ENCODE measurements around the gene GPR25. TPM values are rescaled to one million over a fixed set of nuclear protein-coding genes. Genes with fewer than 3 reads are reported as not detected.

The GPR25 gene
- total RNA-seq, 4 donors from 2014 or later = not detected

DNA sequence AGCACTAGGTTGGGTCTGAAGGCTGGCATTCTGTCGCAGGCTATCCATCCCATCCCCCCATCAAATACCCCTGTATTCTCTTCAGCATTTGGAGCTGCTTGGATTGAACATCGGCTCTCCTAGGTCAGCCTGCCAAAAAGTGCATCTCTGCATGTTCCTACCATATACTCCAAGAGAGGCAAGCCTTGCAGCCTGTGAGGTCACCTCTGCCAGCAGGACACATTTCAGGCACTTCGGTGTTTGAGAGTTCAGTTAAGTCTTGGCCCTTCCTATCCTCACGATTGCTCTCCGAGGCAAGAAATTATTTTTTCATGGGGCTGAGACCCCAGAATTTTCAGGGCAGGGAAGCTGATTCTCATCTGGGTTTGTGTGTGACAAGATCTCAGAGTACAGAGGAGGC is 2.6 kb downstream of the GPR25 start:
- Histone ChIP-seq H3K4me3 (no peak overlapping the region), H3K4me1 (peaks cover 0 to 14% (median 12%) of the 10 kb centered on the region in 3 donors), H3K36me3 (no peaks in the 10 kb centered on the region), H3K27me3 (peaks cover 84% of the 10 kb centered on the region), H3K27ac (no peak overlapping the region), H3K9me3 (no peaks in the 10 kb centered on the region)
- WGBS, 2 donors (ENCODE audit: low coverage in 1 of 2) = 87 to 89% methylated on average over 3 to 5 of the region's 5 CpGs
- ATAC-seq = no peak
- TF ChIP-seq, protein P1, sequence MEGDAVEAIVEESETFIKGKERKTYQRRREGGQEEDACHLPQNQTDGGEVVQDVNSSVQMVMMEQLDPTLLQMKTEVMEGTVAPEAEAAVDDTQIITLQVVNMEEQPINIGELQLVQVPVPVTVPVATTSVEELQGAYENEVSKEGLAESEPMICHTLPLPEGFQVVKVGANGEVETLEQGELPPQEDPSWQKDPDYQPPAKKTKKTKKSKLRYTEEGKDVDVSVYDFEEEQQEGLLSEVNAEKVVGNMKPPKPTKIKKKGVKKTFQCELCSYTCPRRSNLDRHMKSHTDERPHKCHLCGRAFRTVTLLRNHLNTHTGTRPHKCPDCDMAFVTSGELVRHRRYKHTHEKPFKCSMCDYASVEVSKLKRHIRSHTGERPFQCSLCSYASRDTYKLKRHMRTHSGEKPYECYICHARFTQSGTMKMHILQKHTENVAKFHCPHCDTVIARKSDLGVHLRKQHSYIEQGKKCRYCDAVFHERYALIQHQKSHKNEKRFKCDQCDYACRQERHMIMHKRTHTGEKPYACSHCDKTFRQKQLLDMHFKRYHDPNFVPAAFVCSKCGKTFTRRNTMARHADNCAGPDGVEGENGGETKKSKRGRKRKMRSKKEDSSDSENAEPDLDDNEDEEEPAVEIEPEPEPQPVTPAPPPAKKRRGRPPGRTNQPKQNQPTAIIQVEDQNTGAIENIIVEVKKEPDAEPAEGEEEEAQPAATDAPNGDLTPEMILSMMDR (IDR thresholded peaks at IDR 0.05) = no peak
- TF ChIP-seq POLR2AphosphoS5 (IDR thresholded peaks at IDR 0.05) = no peak
- TF ChIP-seq POLR2A (IDR thresholded peaks at IDR 0.05) = no peak

DNA sequence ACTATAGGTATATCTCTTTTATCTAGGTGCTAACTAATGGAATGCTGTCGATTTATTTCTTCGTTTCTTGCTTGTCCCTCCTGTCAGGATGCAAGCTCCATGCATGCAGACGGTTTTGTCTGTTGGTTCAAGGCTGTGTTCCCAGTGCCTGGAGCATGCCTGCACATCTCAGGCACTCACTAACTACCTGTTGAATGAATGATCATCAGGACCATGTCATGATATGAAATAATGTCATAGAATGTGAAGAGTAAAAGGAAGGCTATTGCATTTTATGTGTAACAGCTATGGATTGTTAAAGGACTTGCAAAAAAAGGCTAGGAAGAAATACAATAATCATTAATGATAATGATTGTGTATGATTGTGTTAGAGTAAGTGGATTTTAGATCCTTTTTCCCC is 4.2 kb downstream of the GPR25 start:
- Histone ChIP-seq H3K27ac (no peak overlapping the region), H3K27me3 (peaks cover 71% of the 10 kb centered on the region), H3K36me3 (no peaks in the 10 kb centered on the region), H3K4me3 (no peak overlapping the region), H3K9me3 (no peaks in the 10 kb centered on the region), H3K4me1 (peaks cover 0 to 14% (median 12%) of the 10 kb centered on the region in 3 donors)
- no peak for ATAC-seq
- no peak for TF ChIP-seq EP300 (IDR thresholded peaks at IDR 0.05)
- TF ChIP-seq, protein P1 (IDR thresholded peaks at IDR 0.05) = no peak
- TF ChIP-seq POLR2A (IDR thresholded peaks at IDR 0.05) = no peak
- TF ChIP-seq POLR2AphosphoS5 (IDR thresholded peaks at IDR 0.05) = no peak
- 72 to 80% methylated on average over 3 of the region's 3 CpGs for WGBS, 2 donors (ENCODE audit: low coverage in 1 of 2)

DNA sequence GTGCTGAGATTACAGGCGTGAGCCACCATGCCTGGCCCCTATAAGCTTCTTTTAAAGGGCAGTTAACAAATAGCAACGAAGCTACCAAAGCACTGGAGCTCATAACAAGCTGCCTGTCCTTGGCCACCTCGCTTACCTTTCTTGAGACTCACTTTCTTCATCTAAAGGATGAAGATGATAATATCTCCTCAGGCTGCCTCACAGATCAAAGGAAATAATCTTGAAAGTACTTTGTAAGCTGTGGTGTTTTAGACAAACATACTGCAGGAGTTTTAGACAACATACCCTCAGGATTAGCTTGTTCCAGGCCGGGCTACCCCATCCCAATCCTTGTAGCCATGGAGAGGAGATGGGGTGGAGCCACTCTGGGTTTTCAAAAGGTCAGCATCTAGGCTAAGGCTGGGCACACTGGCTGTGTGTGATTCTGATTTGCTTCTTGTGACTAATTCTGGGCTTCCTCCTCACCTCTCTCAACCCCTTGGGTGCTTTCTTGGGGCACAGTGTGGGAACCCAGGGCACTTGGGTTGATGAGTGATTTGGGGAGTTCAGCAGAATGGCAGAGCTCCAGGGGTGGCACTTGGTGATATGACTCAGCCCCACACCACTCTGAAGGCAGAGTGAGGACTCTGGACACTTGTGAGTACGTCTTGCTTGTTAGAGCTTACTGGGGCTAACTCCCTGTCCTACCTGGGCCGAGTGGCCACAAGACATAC is 5.2 kb downstream of the GPR25 start:
- H3K27ac ChIP-seq = no peak overlapping the region
- peaks cover 0 to 11% (median 10%) of the 10 kb centered on the region in 3 donors for H3K4me1 ChIP-seq
- H3K36me3 ChIP-seq = no peaks in the 10 kb centered on the region
- no peak for ATAC-seq
- H3K9me3 ChIP-seq = no peaks in the 10 kb centered on the region
- H3K27me3 ChIP-seq = peaks cover 61% of the 10 kb centered on the region
- 80 to 93% methylated on average over 1 to 5 of the region's 6 CpGs for WGBS, 2 donors (ENCODE audit: low coverage in 1 of 2)
- TF ChIP-seq EP300 (IDR thresholded peaks at IDR 0.05) (no peak), POLR2AphosphoS5 (IDR thresholded peaks at IDR 0.05) (no peak), POLR2A (IDR thresholded peaks at IDR 0.05) (no peak)
- TF ChIP-seq, protein P1 (IDR thresholded peaks at IDR 0.05) = no peak
- H3K4me3 ChIP-seq = no peak overlapping the region

DNA sequence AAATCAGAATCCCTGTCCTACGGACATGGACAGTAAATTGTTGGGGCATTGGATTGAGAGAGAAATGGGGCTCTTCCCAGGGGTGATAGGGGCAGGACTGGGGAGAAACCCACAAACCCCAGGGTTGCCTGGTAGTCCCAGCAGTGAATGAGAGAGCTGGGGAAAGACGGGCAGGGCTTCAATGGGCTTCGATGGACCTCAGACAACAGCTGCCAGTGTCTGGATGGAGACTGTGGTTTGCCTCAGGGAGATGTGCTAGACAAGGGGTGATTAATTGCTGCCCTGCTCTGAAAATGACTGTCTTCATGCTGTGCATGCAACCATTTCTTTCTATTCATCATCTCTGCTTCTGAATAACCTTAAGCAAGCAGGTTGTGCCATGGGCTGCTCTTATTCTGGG is 7.4 kb downstream of the GPR25 start:
- H3K4me3 ChIP-seq = no peak overlapping the region
- no peak for ATAC-seq
- H3K4me1 ChIP-seq = no peaks in the 10 kb centered on the region
- no peaks in the 10 kb centered on the region for H3K9me3 ChIP-seq
- H3K27ac ChIP-seq = no peak overlapping the region
- H3K27me3 ChIP-seq = peaks cover 39% of the 10 kb centered on the region
- TF ChIP-seq, protein P1 (IDR thresholded peaks at IDR 0.05) = no peak
- TF ChIP-seq POLR2AphosphoS5 (IDR thresholded peaks at IDR 0.05) = no peak
- TF ChIP-seq POLR2A (IDR thresholded peaks at IDR 0.05) = no peak
- TF ChIP-seq EP300 (IDR thresholded peaks at IDR 0.05) = no peak
- WGBS, 2 donors (ENCODE audit: low coverage in 1 of 2) = 69 to 83% methylated on average over 2 of the region's 3 CpGs
- H3K36me3 ChIP-seq = no peaks in the 10 kb centered on the region

DNA sequence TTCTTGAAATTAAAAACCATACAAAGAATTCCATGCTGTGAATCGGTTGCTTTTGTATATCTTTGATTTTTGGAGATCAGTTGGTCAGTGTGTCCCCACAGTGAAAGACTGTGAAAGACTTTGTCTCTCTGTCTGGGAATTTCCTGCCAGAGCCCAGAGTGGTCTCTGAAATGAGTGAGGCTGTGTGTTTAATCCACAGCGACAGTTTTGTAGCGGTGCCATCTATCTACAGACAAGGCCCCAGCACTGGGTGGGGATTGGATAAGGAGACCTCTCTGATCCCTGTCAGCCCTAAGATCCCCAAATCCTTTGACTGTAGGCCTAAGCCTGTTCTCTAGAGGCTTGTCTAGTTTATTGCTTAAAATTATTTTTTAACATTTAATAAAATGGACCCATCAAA is 10.3 kb downstream of the GPR25 start:
- H3K36me3 ChIP-seq = no peaks in the 10 kb centered on the region
- 80 to 87% methylated on average over 1 to 3 of the region's 3 CpGs for WGBS, 2 donors (ENCODE audit: low coverage in 1 of 2)
- TF ChIP-seq POLR2A (IDR thresholded peaks at IDR 0.05) = no peak
- TF ChIP-seq EP300 (IDR thresholded peaks at IDR 0.05) = no peak
- no peak for TF ChIP-seq POLR2AphosphoS5 (IDR thresholded peaks at IDR 0.05)
- TF ChIP-seq, protein P1 (IDR thresholded peaks at IDR 0.05) = no peak
- peaks cover 27% of the 10 kb centered on the region for H3K27me3 ChIP-seq
- no peak overlapping the region for H3K27ac ChIP-seq
- no peak for ATAC-seq
- no peaks in the 10 kb centered on the region for H3K4me1 ChIP-seq
- H3K4me3 ChIP-seq = no peak overlapping the region
- H3K9me3 ChIP-seq = no peaks in the 10 kb centered on the region
